NCI-H510A (cell line): Measurements from ENCODE around the gene FOXN3.

Experiments used
- DNase-seq: peaks from one replicate; lab custom pipeline; 2025; lab: John Stamatoyannopoulos, UW

The FOXN3 gene

GRCh38 chr14:89382901-89383845 is 33.9 kb downstream of the FOXN3 start:
- no peak for DNase-seq

GRCh38 chr14:89382487-89382886 is 34.5 kb downstream of the FOXN3 start:
- no peak for DNase-seq

GRCh38 chr14:89379891-89380820 is 36.9 kb downstream of the FOXN3 start:
- no peak for DNase-seq

GRCh38 chr14:89379006-89379405 is 38.0 kb downstream of the FOXN3 start:
- DNase-seq: no peak

- no peak for DNase-seq
These were observed 38.9 kb downstream of the FOXN3 start for GRCh38 chr14:89378119-89378518.

GRCh38 chr14:89377544-89377943 is 39.5 kb downstream of the FOXN3 start:
- no peak for DNase-seq

GRCh38 chr14:89374908-89375307 is 42.1 kb downstream of the FOXN3 start:
- DNase-seq: no peak

GRCh38 chr14:89373185-89373584 is 43.8 kb downstream of the FOXN3 start:
- no peak for DNase-seq

GRCh38 chr14:89372512-89372883 is 44.5 kb downstream of the FOXN3 start:
- DNase-seq: no peak

GRCh38 chr14:89371585-89372511 is 45.2 kb downstream of the FOXN3 start:
- DNase-seq: peak; percentile 12

- DNase-seq: no peak
These were observed 46.3 kb downstream of the FOXN3 start for GRCh38 chr14:89370781-89371180.

- DNase-seq: no peak
These were observed 46.7 kb downstream of the FOXN3 start for GRCh38 chr14:89370381-89370780.

- DNase-seq: no peak
These were observed 47.4 kb downstream of the FOXN3 start for GRCh38 chr14:89369656-89370055.

GRCh38 chr14:89368490-89369477 is 48.2 kb downstream of the FOXN3 start:
- peak; percentile 35 for DNase-seq

- peak; percentile 16 for DNase-seq
These were observed 49.3 kb downstream of the FOXN3 start for GRCh38 chr14:89367779-89368120.

- DNase-seq: no peak
These were observed 49.9 kb downstream of the FOXN3 start for GRCh38 chr14:89366864-89367778.

- DNase-seq: no peak
These were observed 51.8 kb downstream of the FOXN3 start for GRCh38 chr14:89365061-89365801.

- no peak for DNase-seq
These were observed 52.7 kb downstream of the FOXN3 start for GRCh38 chr14:89364316-89364715.

- no peak for DNase-seq
These were observed 56.8 kb downstream of the FOXN3 start for GRCh38 chr14:89360277-89360676.
